Karpas-422 (cell line): ENCODE results near the gene GP1BB. TPM values are rescaled to one million over a fixed set of nuclear protein-coding genes. Genes with fewer than 3 reads are reported as not detected.

Source experiments
- DNase-seq: peaks from one replicate; pipeline ENCODE4 v3.0.0-alpha.2; 2015
- H2AFZ ChIP-seq: fragments of 200-600 bp; sonication (generic); 2 replicates; pipeline ENCODE4 v1.6.1; 2014; ENCODE audit warnings: antibody characterized with exemption, low read length, mixed read lengths
- H3K27ac ChIP-seq: fragments of 200-600 bp; sonication (generic); 2 replicates; pipeline ENCODE4 v1.5.1; 2014; ENCODE audit warnings: mild to moderate bottlenecking, low read length, moderate library complexity
- H3K27me3 ChIP-seq: fragments of 200-600 bp; sonication (generic); 2 replicates; pipeline ENCODE4 v1.6.1; 2014; ENCODE audit warnings: low read length, mixed read lengths
- H3K36me3 ChIP-seq: fragments of 200-600 bp; sonication (generic); 2 replicates; pipeline ENCODE4 v1.6.1; 2014; ENCODE audit warnings: low read length, mixed read lengths; ENCODE audit not compliant: insufficient read depth
- H3K4me1 ChIP-seq: fragments of 200-600 bp; sonication (generic); 2 replicates; pipeline ENCODE4 v1.6.1; 2014; ENCODE audit warnings: mild to moderate bottlenecking, low read length, mixed read lengths
- H3K4me2 ChIP-seq: fragments of 200-600 bp; sonication (generic); 2 replicates; pipeline ENCODE4 v1.6.1; 2014; ENCODE audit warnings: low read length, low read depth, mild to moderate bottlenecking; ENCODE audit not compliant: poor library complexity, severe bottlenecking
- H3K4me3 ChIP-seq: fragments of 200-600 bp; sonication (generic); 2 replicates; pipeline ENCODE4 v1.5.1; 2014; ENCODE audit warnings: mild to moderate bottlenecking, antibody characterized with exemption, low read length, mixed read lengths
- H3K79me2 ChIP-seq: fragments of 200-600 bp; sonication (generic); 2 replicates; pipeline ENCODE4 v1.6.1; 2014; ENCODE audit warnings: mild to moderate bottlenecking, low read length, mixed read lengths
- H3K9ac ChIP-seq: fragments of 200-600 bp; sonication (generic); 2 replicates; pipeline ENCODE4 v1.6.0; 2014; ENCODE audit warnings: low read length
- H3K9me2 ChIP-seq: fragments of 200-600 bp; sonication (generic), shearing (Covaris generic); replicated peaks from 2 replicates; pipeline ENCODE4 v1.6.0; 2014; ENCODE audit warnings: mild to moderate bottlenecking, low read length, moderate library complexity; ENCODE audit not compliant: insufficient read depth
- H3K9me3 ChIP-seq: fragments of 300-700, 200-600 bp; sonication (generic); 2 replicates; pipeline ENCODE4 v1.6.1; 2014; ENCODE audit warnings: low read length, mixed read lengths
- H4K20me1 ChIP-seq: fragments of 200-600 bp; sonication (generic); 2 replicates; pipeline ENCODE4 v1.6.1; 2014; ENCODE audit warnings: mild to moderate bottlenecking, antibody characterized with exemption, low read length, low read depth; ENCODE audit not compliant: insufficient read depth
- total RNA-seq: library from RNA; depleted of rRNA; stranded (reverse); fragments of >200 nt; shearing (Covaris generic); gene quantifications from 2 replicates; pipeline ENCODE4 v1.2.3, GENCODE V29; 2014; ENCODE audit warnings: low replicate concordance

Gene GP1BB
- total RNA-seq, 1 experiment from 2014 or later, result not detected

GRCh38 chr22:19730655-19731360, 7.5 kb downstream of the GP1BB start:
- peak overlapping the region; percentile 55 for H3K4me2 ChIP-seq
- H3K27ac ChIP-seq, result no peak overlapping the region
- peak overlapping the region; percentile 50; the same call in 1 of the 2 replicates for H3K4me3 ChIP-seq
- no peaks in the 10 kb centered on the region for H3K27me3 ChIP-seq
- H4K20me1 ChIP-seq, result no peaks in the 10 kb centered on the region
- no peaks in the 10 kb centered on the region for H3K9me3 ChIP-seq
- peak; percentile 93 for DNase-seq
- no peaks in the 10 kb centered on the region for H3K79me2 ChIP-seq
- no peak overlapping the region for H2AFZ ChIP-seq
- no peaks in the 10 kb centered on the region for H3K9me2 ChIP-seq
- no peak overlapping the region for H3K9ac ChIP-seq
- peaks cover 5% of the 10 kb centered on the region; the same call in 1 of the 2 replicates for H3K4me1 ChIP-seq
- H3K36me3 ChIP-seq, result no peaks in the 10 kb centered on the region

GRCh38 chr22:19731361-19732135, 8.2 kb downstream of the GP1BB start:
- Histone ChIP-seq H3K4me3 (no peak overlapping the region), H3K9ac (no peak overlapping the region), H2AFZ (no peak overlapping the region)

GRCh38 chr22:19732403-19733113, 9.2 kb downstream of the GP1BB start:
- Histone ChIP-seq H3K4me2 (no peak overlapping the region), H3K79me2 (no peaks in the 10 kb centered on the region), H3K27ac (no peak overlapping the region), H2AFZ (no peak overlapping the region), H3K9me3 (no peaks in the 10 kb centered on the region), H4K20me1 (no peaks in the 10 kb centered on the region), H3K36me3 (no peaks in the 10 kb centered on the region), H3K4me3 (no peak overlapping the region), H3K9me2 (no peaks in the 10 kb centered on the region), H3K4me1 (peaks cover 5% of the 10 kb centered on the region; the same call in 1 of the 2 replicates), H3K27me3 (no peaks in the 10 kb centered on the region), H3K9ac (no peak overlapping the region)
- no peak for DNase-seq

More at GRCh38 chr22:19731361-19732135, 8.2 kb downstream of the GP1BB start:
- H3K27me3 ChIP-seq, result no peaks in the 10 kb centered on the region
- no peaks in the 10 kb centered on the region for H3K9me3 ChIP-seq
- no peaks in the 10 kb centered on the region for H3K9me2 ChIP-seq
- DNase-seq, result no peak
- H3K4me2 ChIP-seq, result peak overlapping the region; percentile 55
- peaks cover 5% of the 10 kb centered on the region; the same call in 1 of the 2 replicates for H3K4me1 ChIP-seq
- no peaks in the 10 kb centered on the region for H4K20me1 ChIP-seq
- no peak overlapping the region for H3K27ac ChIP-seq
- no peaks in the 10 kb centered on the region for H3K36me3 ChIP-seq
- no peaks in the 10 kb centered on the region for H3K79me2 ChIP-seq

- Histone ChIP-seq H3K27ac (no peak overlapping the region), H3K9me3 (no peaks in the 10 kb centered on the region), H3K4me2 (no peak overlapping the region), H4K20me1 (no peaks in the 10 kb centered on the region), H3K4me3 (no peak overlapping the region), H2AFZ (no peak overlapping the region), H3K9me2 (no peaks in the 10 kb centered on the region), H3K36me3 (no peaks in the 10 kb centered on the region), H3K79me2 (no peaks in the 10 kb centered on the region), H3K27me3 (no peaks in the 10 kb centered on the region), H3K4me1 (peaks cover 5% of the 10 kb centered on the region; the same call in 1 of the 2 replicates), H3K9ac (no peak overlapping the region)
- DNase-seq, result no peak
These were observed 10.4 kb downstream of the GP1BB start for GRCh38 chr22:19733755-19734154.

GRCh38 chr22:19734163-19734562, 10.8 kb downstream of the GP1BB start:
- no peaks in the 10 kb centered on the region for H4K20me1 ChIP-seq
- H3K9me2 ChIP-seq, result no peaks in the 10 kb centered on the region
- H3K9ac ChIP-seq, result no peak overlapping the region
- DNase-seq, result no peak
- no peaks in the 10 kb centered on the region for H3K9me3 ChIP-seq
- H3K79me2 ChIP-seq, result no peaks in the 10 kb centered on the region
- no peaks in the 10 kb centered on the region for H3K36me3 ChIP-seq
- no peak overlapping the region for H3K27ac ChIP-seq
- H3K4me2 ChIP-seq, result no peak overlapping the region
- H3K4me3 ChIP-seq, result no peak overlapping the region
- no peak overlapping the region for H2AFZ ChIP-seq
- no peaks in the 10 kb centered on the region for H3K27me3 ChIP-seq
- H3K4me1 ChIP-seq, result peaks cover 5% of the 10 kb centered on the region; the same call in 1 of the 2 replicates

GRCh38 chr22:19734837-19735382, 11.6 kb downstream of the GP1BB start:
- Histone ChIP-seq H3K27me3 (no peaks in the 10 kb centered on the region), H3K4me2 (no peak overlapping the region), H3K4me1 (peaks cover 5% of the 10 kb centered on the region; the same call in 1 of the 2 replicates), H4K20me1 (no peaks in the 10 kb centered on the region), H3K9me2 (no peaks in the 10 kb centered on the region), H3K9me3 (no peaks in the 10 kb centered on the region), H3K4me3 (no peak overlapping the region), H3K27ac (no peak overlapping the region), H3K79me2 (no peaks in the 10 kb centered on the region), H2AFZ (no peak overlapping the region), H3K9ac (no peak overlapping the region), H3K36me3 (no peaks in the 10 kb centered on the region)
- no peak for DNase-seq

- H3K4me3 ChIP-seq, result no peak overlapping the region
- no peak overlapping the region for H3K9ac ChIP-seq
- H2AFZ ChIP-seq, result no peak overlapping the region
- H3K79me2 ChIP-seq, result no peaks in the 10 kb centered on the region
- H3K27ac ChIP-seq, result no peak overlapping the region
- H3K9me2 ChIP-seq, result no peaks in the 10 kb centered on the region
- H3K27me3 ChIP-seq, result no peaks in the 10 kb centered on the region
- H3K9me3 ChIP-seq, result no peaks in the 10 kb centered on the region
- H3K4me1 ChIP-seq, result peaks cover 3% of the 10 kb centered on the region; the same call in 1 of the 2 replicates
- H3K4me2 ChIP-seq, result no peak overlapping the region
- no peaks in the 10 kb centered on the region for H4K20me1 ChIP-seq
- no peaks in the 10 kb centered on the region for H3K36me3 ChIP-seq
- no peak for DNase-seq
These were observed 12.5 kb downstream of the GP1BB start for GRCh38 chr22:19735665-19736510.
